H1 (cell line): ENCODE measurements around the gene FGF18. TPM values are rescaled to one million over a fixed set of nuclear protein-coding genes. Genes with fewer than 3 reads are reported as not detected.

ENCODE experiments used
- SRF ChIP-seq: IDR thresholded peaks from 2 replicates; pipeline ENCODE4 v1.6.1; 2011; ENCODE audit warnings: mild to moderate bottlenecking, low read depth, low read length, moderate library complexity
- polyA plus RNA-seq, 7 experiments: library from polyadenylated mRNA; depleted of rRNA in 3 of 7; stranded (reverse) in 5 of 7; unstranded in 2 of 7; fragments of >200 nt in 5 of 7; fragments of 200-250 nt in 2 of 7; gene quantifications; 1 replicate in 5 of 7; 2 replicates in 1 of 7; 4 replicates in 1 of 7; pipeline versions ENCODE4 v1.2.1 to v1.2.3, GENCODE V29; 2011 to 2013; ENCODE audit warnings: missing spikeins in 2 of 7, mixed read lengths in 2 of 7
- total RNA-seq: library from RNA; stranded (reverse); fragmentation: NEBNext Ultra II Directional; extraction: Animal tissue kit (Norgen Biotek cat#: 25700); gene quantifications from 2 replicates; pipeline ENCODE4 v1.2.1, GENCODE V29; 2021
- TF ChIP-seq, protein P1 (sequence below): fragments of 300-600 bp; sonication (generic); IDR thresholded peaks from 2 replicates; pipeline ENCODE4 v1.7.1; 2012; ENCODE audit warnings: low read length, moderate library complexity, mild to moderate bottlenecking, inconsistent platforms; ENCODE audit not compliant: insufficient replicate concordance

FGF18 gene
- total and polyA plus RNA-seq, 2 of the 8 experiments (the other 6 are each of a cell fraction or from before 2014, with no cell fraction given): 0.54 to 1.3 TPM

DNA sequence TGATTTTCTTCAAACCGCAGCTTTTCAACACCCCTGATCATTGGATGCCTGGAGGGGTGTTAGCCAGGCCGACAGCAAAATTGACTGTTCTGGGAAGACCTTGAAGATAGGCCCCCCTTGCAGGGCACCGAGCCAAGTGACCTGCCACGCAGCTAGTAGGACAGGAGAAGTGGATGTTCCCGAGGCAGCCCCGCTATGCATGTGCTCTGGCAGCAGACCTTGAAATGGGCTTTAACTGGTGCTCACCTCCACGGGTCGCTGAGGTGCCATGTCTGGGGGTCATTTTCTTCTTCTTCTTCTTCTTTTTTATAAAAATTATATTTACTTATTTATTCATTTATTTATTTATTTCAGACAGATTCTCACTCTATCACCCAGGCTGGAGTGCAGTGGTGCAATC, 12.6 kb downstream of the FGF18 start (continued):
- TF ChIP-seq, protein P1, sequence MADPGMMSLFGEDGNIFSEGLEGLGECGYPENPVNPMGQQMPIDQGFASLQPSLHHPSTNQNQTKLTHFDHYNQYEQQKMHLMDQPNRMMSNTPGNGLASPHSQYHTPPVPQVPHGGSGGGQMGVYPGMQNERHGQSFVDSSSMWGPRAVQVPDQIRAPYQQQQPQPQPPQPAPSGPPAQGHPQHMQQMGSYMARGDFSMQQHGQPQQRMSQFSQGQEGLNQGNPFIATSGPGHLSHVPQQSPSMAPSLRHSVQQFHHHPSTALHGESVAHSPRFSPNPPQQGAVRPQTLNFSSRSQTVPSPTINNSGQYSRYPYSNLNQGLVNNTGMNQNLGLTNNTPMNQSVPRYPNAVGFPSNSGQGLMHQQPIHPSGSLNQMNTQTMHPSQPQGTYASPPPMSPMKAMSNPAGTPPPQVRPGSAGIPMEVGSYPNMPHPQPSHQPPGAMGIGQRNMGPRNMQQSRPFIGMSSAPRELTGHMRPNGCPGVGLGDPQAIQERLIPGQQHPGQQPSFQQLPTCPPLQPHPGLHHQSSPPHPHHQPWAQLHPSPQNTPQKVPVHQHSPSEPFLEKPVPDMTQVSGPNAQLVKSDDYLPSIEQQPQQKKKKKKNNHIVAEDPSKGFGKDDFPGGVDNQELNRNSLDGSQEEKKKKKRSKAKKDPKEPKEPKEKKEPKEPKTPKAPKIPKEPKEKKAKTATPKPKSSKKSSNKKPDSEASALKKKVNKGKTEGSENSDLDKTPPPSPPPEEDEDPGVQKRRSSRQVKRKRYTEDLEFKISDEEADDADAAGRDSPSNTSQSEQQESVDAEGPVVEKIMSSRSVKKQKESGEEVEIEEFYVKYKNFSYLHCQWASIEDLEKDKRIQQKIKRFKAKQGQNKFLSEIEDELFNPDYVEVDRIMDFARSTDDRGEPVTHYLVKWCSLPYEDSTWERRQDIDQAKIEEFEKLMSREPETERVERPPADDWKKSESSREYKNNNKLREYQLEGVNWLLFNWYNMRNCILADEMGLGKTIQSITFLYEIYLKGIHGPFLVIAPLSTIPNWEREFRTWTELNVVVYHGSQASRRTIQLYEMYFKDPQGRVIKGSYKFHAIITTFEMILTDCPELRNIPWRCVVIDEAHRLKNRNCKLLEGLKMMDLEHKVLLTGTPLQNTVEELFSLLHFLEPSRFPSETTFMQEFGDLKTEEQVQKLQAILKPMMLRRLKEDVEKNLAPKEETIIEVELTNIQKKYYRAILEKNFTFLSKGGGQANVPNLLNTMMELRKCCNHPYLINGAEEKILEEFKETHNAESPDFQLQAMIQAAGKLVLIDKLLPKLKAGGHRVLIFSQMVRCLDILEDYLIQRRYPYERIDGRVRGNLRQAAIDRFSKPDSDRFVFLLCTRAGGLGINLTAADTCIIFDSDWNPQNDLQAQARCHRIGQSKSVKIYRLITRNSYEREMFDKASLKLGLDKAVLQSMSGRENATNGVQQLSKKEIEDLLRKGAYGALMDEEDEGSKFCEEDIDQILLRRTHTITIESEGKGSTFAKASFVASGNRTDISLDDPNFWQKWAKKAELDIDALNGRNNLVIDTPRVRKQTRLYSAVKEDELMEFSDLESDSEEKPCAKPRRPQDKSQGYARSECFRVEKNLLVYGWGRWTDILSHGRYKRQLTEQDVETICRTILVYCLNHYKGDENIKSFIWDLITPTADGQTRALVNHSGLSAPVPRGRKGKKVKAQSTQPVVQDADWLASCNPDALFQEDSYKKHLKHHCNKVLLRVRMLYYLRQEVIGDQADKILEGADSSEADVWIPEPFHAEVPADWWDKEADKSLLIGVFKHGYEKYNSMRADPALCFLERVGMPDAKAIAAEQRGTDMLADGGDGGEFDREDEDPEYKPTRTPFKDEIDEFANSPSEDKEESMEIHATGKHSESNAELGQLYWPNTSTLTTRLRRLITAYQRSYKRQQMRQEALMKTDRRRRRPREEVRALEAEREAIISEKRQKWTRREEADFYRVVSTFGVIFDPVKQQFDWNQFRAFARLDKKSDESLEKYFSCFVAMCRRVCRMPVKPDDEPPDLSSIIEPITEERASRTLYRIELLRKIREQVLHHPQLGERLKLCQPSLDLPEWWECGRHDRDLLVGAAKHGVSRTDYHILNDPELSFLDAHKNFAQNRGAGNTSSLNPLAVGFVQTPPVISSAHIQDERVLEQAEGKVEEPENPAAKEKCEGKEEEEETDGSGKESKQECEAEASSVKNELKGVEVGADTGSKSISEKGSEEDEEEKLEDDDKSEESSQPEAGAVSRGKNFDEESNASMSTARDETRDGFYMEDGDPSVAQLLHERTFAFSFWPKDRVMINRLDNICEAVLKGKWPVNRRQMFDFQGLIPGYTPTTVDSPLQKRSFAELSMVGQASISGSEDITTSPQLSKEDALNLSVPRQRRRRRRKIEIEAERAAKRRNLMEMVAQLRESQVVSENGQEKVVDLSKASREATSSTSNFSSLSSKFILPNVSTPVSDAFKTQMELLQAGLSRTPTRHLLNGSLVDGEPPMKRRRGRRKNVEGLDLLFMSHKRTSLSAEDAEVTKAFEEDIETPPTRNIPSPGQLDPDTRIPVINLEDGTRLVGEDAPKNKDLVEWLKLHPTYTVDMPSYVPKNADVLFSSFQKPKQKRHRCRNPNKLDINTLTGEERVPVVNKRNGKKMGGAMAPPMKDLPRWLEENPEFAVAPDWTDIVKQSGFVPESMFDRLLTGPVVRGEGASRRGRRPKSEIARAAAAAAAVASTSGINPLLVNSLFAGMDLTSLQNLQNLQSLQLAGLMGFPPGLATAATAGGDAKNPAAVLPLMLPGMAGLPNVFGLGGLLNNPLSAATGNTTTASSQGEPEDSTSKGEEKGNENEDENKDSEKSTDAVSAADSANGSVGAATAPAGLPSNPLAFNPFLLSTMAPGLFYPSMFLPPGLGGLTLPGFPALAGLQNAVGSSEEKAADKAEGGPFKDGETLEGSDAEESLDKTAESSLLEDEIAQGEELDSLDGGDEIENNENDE: no peak
- no peak for TF ChIP-seq SRF
